K562 (cell line): ENCODE results near the gene KIAA0930.

Source experiments
- CTCF ChIP-seq, 3 experiments: IDR thresholded peaks in 2 of 3; conservative IDR thresholded peaks in 1 of 3; 2 replicates each; pipeline ENCODE4 v1.5.1; 2011 to 2012; ENCODE audit warnings: low read length in 3 of 3, mild to moderate bottlenecking in 3 of 3, control low read depth in 2 of 3, improper control_type of control experiment in 1 of 3, inconsistent platforms in 1 of 3, low read depth in 1 of 3, mixed read lengths in 1 of 3, moderate library complexity in 1 of 3; ENCODE audit not compliant: insufficient read depth in 2 of 3
- ETS1 ChIP-seq: conservative IDR thresholded peaks from 2 replicates; pipeline ENCODE4 v1.6.1; 2011; ENCODE audit warnings: low read depth, mild to moderate bottlenecking, low read length; ENCODE audit not compliant: control insufficient read depth
- FOXP1 ChIP-seq: sonication (generic); formaldehyde crosslinking; IDR thresholded peaks from 2 replicates; pipeline ENCODE4 v1.8.0; 2022; ENCODE audit warnings: mild to moderate bottlenecking, missing genetic modification reagents
- IRF2 ChIP-seq: sonication (generic); formaldehyde crosslinking; IDR thresholded peaks from 2 replicates; pipeline ENCODE4 v1.8.1; 2022; ENCODE audit warnings: mild to moderate bottlenecking, missing genetic modification reagents
- POLR2A ChIP-seq: fragments of 450-650 bp; conservative IDR thresholded peaks from 2 replicates; pipeline ENCODE4 v1.6.1; 2016
- REST ChIP-seq, 2 experiments: fragments of 450-650 bp; formaldehyde crosslinking in 1 of 2; IDR thresholded peaks; 2 replicates each; pipeline versions ENCODE4 v1.4.0 to v1.6.1; 2014 to 2020; ENCODE audit warnings: mild to moderate bottlenecking in 2 of 2, borderline replicate concordance in 1 of 2, low read depth in 1 of 2
- SMC3 ChIP-seq: conservative IDR thresholded peaks from 2 replicates; pipeline ENCODE4 v1.6.1; 2011; ENCODE audit warnings: low read depth, low read length, improper control_type of control experiment; ENCODE audit not compliant: insufficient read depth
- SP1 ChIP-seq: sonication (generic); formaldehyde crosslinking; IDR thresholded peaks from 2 replicates; pipeline ENCODE4 v1.8.1; 2022; ENCODE audit warnings: mild to moderate bottlenecking, missing genetic modification reagents
- ZNF696 ChIP-seq: fragments of 250-450 bp; sonication (Bioruptor Pico); conservative IDR thresholded peaks from 2 replicates; pipeline ENCODE4 v1.4.0; 2020; ENCODE audit warnings: mild to moderate bottlenecking, moderate library complexity
- TF ChIP-seq, protein P1 (sequence below): fragments of 450-650 bp; IDR thresholded peaks from 2 replicates; pipeline ENCODE4 v1.6.1; 2016

GRCh38 chr22:45265535-45265934, 24.8 kb upstream of the KIAA0930 start:
- TF ChIP-seq SP1 (CRISPR knock-in tag) (no peak), SMC3 (no peak), FOXP1 (CRISPR knock-in tag) (no peak), ETS1 (no peak), CTCF (IDR thresholded peaks at IDR 0.05 in 2 of 3, conservative IDR thresholded peaks at IDR 0.05 in 1 of 3; ENCODE audit: insufficient read depth in 2 of 3, low read depth in 1 of 3, low read length in 3 of 3) (no peak), IRF2 (CRISPR knock-in tag) (no peak), ZNF696 (CRISPR knock-in tag) (no peak), REST (IDR thresholded peaks at IDR 0.05; ENCODE audit: borderline replicate concordance) (no peak), REST (CRISPR knock-in tag; IDR thresholded peaks at IDR 0.05; ENCODE audit: low read depth) (no peak), POLR2A (no peak)
- TF ChIP-seq, protein P1, sequence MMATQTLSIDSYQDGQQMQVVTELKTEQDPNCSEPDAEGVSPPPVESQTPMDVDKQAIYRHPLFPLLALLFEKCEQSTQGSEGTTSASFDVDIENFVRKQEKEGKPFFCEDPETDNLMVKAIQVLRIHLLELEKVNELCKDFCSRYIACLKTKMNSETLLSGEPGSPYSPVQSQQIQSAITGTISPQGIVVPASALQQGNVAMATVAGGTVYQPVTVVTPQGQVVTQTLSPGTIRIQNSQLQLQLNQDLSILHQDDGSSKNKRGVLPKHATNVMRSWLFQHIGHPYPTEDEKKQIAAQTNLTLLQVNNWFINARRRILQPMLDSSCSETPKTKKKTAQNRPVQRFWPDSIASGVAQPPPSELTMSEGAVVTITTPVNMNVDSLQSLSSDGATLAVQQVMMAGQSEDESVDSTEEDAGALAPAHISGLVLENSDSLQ, result no peak
